OCI-LY7 (cell line): ENCODE measurements around the gene CSHL1.

ENCODE experiments used
- CTCF ChIP-seq: fragments of 200-600 bp; sonication (generic); conservative IDR thresholded peaks from 2 replicates; pipeline ENCODE4 v1.5.1; 2014; ENCODE audit warnings: mild to moderate bottlenecking, antibody characterized with exemption, low read length, moderate library complexity, mixed read lengths
- EZH2phosphoT487 ChIP-seq: fragments of 200-600 bp; sonication (generic); IDR thresholded peaks from 2 replicates; pipeline ENCODE4 v1.6.1; 2018; ENCODE audit warnings: low read depth, borderline replicate concordance, mild to moderate bottlenecking, mixed run types, antibody characterized with exemption, low read length, moderate library complexity, mixed read lengths

GRCh38 chr17:63949576-63950250 lies 38.7 kb upstream of the CSHL1 start:
- TF ChIP-seq CTCF (no peak), EZH2phosphoT487 (no peak)
